HUES6 (cell line): ENCODE measurements around the gene INPP5B.
"Not testable (repeated sequence)": the region's sequence is repeated elsewhere in the genome, so short reads cannot be mapped to it uniquely, and the experiment has no call there.

ENCODE experiments used
- H3K27ac ChIP-seq: 2 replicates; pipeline ENCODE4 v1.7.0; 2013; ENCODE audit warnings: low read depth, mild to moderate bottlenecking, low read length, inconsistent platforms
- H3K27me3 ChIP-seq: 2 replicates; pipeline ENCODE4 v1.6.1; 2013; ENCODE audit warnings: low read length; ENCODE audit not compliant: control insufficient read depth, insufficient read depth
- H3K36me3 ChIP-seq: 2 replicates; pipeline ENCODE4 v1.6.1; 2013; ENCODE audit warnings: low read length; ENCODE audit not compliant: control insufficient read depth, insufficient read depth
- H3K4me1 ChIP-seq: 2 replicates; pipeline ENCODE4 v1.6.1; 2013; ENCODE audit warnings: low read length; ENCODE audit not compliant: control insufficient read depth, insufficient read depth
- H3K4me3 ChIP-seq: 2 replicates; pipeline ENCODE4 v1.5.1; 2013; ENCODE audit warnings: low read depth, low read length
- H3K9ac ChIP-seq: one replicate; pipeline ENCODE4 v1.6.1; 2013; ENCODE audit warnings: mild to moderate bottlenecking, low read length
- H3K9me3 ChIP-seq: 2 replicates; pipeline ENCODE4 v1.6.1; 2013; ENCODE audit warnings: low read depth, low read length; ENCODE audit not compliant: control insufficient read depth, insufficient read depth

Gene INPP5B

DNA sequence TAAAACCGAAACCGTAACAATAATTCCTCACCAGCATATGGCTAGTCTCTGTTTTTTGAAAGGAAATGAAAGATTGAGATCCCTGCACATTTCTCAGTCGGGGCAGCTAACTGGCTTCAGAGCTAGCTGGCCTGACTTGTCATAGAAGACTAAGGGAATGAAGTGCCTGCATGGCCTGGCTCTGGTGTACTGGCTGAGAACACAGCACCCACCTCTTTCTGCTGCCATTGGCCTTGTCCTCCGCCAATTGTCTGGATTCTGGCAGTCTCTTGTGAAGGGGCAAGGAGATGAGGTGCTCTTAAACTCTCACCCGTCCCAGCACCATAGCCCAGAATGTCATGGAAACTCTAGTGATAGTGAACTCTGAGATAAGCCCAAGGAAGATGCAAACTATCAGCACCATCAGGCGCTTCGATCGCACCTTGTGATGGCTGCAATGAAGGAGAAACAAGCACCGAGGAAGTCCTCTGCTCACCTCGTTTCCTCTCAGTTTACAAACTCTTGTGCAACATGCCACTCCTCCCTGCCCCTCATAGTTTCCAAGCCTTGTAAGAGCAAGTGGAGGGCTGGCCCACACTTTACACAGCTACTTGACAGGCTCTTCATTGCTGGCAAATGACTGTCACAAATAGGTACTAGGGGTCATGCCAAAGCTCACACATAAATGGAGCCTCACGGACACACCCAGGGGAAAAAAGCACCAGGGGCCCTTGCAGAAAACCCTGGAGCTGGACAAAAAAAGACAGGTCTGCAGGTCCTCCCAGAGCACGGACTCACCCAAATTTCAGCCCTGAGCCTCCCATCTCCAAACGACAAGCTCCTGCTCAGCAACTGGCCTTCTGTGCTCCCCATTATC is 16.4 kb downstream of the INPP5B start:
- H3K36me3 ChIP-seq = peaks cover 2% of the 10 kb centered on the region; the same call in 1 of the 2 replicates
- no peaks in the 10 kb centered on the region for H3K27me3 ChIP-seq
- H3K9ac ChIP-seq = peak overlapping the region; percentile 65
- H3K4me3 ChIP-seq = peak overlapping the region; percentile 71
- H3K4me1 ChIP-seq = peaks cover 10% of the 10 kb centered on the region
- no peak overlapping the region for H3K27ac ChIP-seq
- H3K9me3 ChIP-seq = no peaks in the 10 kb centered on the region

DNA sequence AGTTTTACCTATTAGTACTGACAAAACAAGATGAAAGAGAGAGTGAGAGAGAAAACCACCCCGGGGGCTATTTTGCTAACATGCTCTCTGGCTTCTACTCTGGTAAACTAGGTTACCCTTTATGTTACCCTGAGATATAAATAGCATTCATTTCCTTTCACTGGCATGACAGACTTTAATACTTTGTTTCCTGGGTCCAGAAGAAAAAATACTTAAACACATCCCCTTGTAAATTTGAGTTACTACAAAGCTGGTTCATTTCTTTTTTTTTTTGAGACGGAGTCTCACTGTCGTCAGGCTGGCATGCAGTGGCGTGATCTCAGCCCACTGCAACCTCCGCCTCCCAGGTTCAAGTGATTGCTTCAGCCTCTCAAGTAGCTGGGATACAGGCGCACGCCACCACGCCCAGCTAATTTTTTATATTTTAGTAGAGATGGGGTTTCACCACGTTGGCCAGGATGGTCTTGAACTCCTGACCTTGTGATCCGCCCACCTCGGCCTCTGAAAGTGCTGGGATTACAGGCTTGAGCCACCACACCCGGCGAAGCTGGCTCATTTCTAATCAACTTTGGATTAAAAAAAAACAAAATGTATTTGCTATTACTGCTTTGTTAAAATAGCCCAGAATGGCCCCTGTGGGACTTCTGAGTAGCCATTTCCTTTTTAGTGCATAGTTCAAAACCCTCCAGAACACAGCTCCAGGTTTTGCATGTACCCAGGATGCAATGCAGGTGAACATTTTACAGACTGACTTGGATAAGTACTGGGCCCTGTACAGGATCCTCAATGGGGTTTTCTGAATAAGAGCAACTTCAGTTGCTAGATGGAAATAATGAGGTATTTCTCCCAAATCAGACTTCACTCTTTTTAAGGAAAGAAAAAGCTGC is 20.6 kb downstream of the INPP5B start:
- Histone ChIP-seq H3K9me3 (no peaks in the 10 kb centered on the region), H3K27ac (0 out of 2 replicates have a peak overlapping the region, but pooled peaks have one; percentile 11), H3K27me3 (no peaks in the 10 kb centered on the region), H3K36me3 (peaks cover 2% of the 10 kb centered on the region; the same call in 1 of the 2 replicates), H3K4me3 (no peak overlapping the region), H3K9ac (no peak overlapping the region), H3K4me1 (peaks cover 10% of the 10 kb centered on the region)

DNA sequence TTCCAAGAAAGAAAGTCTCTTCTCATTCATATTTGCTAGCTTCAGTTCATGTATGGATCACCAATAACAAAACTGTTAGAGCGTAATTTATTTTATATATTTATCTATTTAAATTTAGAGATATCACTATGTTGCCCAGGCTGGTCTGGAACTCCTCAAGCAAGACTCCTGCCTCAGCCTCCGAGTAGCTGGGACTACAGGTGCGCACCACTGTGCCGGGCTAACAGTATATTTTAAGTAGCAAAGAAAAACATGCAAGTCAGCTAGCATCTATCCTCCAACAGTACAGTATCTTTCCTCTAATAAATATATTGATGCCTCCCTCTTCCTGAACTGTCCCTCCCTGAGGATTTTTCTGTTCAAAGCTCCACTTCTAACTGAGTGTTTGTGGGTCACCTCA is 21.5 kb downstream of the INPP5B start:
- H3K9ac ChIP-seq = no peak overlapping the region
- no peaks in the 10 kb centered on the region for H3K9me3 ChIP-seq
- H3K4me1 ChIP-seq = peaks cover 2% of the 10 kb centered on the region
- no peak overlapping the region for H3K4me3 ChIP-seq
- no peak overlapping the region for H3K27ac ChIP-seq
- peaks cover 2% of the 10 kb centered on the region; the same call in 1 of the 2 replicates for H3K36me3 ChIP-seq
- no peaks in the 10 kb centered on the region for H3K27me3 ChIP-seq

DNA sequence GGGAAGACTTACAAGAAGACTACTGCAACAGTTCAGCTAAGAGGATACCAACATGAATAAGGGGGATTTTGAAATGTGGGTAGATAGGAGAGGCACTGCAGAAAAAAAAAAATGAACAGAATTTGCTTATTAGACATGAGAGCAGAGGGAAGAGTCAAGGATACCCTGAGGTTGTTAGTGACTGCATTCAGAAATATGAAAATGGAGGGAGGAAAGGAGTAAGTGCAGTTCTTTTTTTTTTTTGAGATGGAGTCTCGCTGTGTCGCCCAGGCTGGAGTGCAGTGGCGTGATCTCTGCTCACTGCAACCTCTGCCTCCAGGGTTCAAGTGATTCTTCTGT is 23.3 kb downstream of the INPP5B start:
- H3K9ac ChIP-seq = no peak overlapping the region
- no peaks in the 10 kb centered on the region for H3K36me3 ChIP-seq
- no peaks in the 10 kb centered on the region for H3K4me1 ChIP-seq
- H3K4me3 ChIP-seq = no peak overlapping the region
- no peak overlapping the region for H3K27ac ChIP-seq
- no peaks in the 10 kb centered on the region for H3K9me3 ChIP-seq
- no peaks in the 10 kb centered on the region for H3K27me3 ChIP-seq

DNA sequence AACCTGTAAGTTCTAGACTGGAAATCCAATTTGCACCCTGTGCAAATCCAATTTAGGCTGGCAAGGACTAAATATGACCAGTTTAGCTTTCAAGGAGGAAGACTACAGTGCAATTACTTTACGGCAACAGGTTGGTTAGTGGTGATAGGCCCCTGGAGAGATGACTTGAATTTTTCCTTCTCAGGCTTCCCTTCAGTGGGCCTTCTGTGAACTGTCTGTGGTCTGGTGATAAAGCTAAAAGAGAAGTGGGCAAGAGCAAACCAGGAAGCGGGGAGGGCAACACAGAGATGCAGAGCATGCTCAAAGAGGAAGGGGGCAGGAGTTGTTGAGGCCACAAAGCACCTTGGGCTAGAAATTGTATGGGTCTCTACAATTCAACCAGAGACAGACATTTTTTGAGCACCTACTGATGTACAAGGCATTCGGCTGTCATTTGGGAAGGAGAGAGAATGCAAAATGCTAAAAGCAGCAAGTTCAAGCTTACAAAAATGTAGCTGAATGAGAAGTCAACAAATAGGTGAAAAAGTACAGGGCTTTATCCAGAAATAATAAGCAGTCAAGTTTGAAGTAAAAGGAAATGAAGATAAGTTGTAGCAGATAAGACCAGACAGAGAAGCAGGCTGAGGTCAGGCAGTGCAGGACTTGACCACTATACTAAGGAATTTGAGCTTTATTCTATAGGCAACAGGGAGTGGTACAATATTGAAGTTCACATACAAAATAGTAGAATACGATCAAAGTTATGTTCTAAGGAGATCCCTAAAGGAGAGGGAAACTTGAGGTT is 23.9 kb downstream of the INPP5B start:
- no peak overlapping the region for H3K9ac ChIP-seq
- H3K9me3 ChIP-seq = no peaks in the 10 kb centered on the region
- no peak overlapping the region for H3K27ac ChIP-seq
- H3K4me3 ChIP-seq = no peak overlapping the region
- no peaks in the 10 kb centered on the region for H3K27me3 ChIP-seq
- H3K4me1 ChIP-seq = no peaks in the 10 kb centered on the region
- no peaks in the 10 kb centered on the region for H3K36me3 ChIP-seq

DNA sequence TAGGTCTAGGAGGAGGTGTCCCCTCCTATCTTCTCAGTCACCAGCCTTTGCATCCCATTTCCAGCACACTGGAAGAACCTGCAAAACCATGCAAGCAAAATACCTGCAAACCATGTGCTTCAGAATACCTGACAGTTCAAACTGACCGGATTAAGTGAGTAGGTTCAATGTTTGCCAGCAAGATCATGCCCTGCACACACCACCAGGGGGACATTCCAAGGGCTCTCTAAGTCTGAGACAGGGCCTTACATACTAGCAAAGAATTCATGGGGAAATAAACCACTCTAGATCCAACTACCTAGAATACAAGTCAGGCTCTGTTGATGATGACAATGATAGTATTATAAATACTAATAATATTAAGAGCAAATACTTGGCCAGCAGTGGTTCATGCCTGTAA is 27.6 kb downstream of the INPP5B start:
- H3K4me1 ChIP-seq = no peaks in the 10 kb centered on the region
- H3K9ac ChIP-seq = no peak overlapping the region
- H3K9me3 ChIP-seq = no peaks in the 10 kb centered on the region
- H3K27ac ChIP-seq = no peak overlapping the region
- no peak overlapping the region for H3K4me3 ChIP-seq
- H3K27me3 ChIP-seq = no peaks in the 10 kb centered on the region
- H3K36me3 ChIP-seq = no peaks in the 10 kb centered on the region

DNA sequence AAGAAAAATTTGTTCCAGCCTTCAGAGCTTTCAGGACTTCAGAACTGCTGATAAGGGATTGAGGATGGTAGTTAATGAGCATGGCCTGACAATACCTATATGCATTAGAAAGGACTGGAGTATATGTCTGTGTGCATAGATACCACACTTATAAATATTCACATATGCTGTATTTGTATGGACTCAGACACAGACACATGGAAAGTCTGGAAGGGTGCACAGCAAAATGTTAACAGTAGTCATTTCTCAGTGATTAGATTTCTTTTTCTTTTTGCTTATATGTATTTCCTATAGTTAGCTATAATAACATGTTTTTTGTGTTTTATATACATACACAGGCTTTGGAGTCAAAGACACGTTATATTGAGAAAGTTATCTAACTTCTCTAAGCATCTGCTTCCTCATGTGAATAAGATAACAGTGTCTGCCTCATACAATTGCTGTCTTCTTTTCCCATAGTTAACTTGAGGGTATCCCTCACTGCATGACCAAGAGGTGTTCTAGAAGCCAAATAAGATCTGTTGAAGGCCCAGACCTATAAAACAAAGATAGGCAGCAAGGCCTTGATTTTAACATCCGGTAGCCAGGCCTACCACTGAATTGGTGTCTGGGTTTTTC is 31.3 kb downstream of the INPP5B start:
- no peak overlapping the region for H3K4me3 ChIP-seq
- H3K27ac ChIP-seq = no peak overlapping the region
- H3K9me3 ChIP-seq = peaks cover 15% of the 10 kb centered on the region
- H3K4me1 ChIP-seq = no peaks in the 10 kb centered on the region
- no peak overlapping the region for H3K9ac ChIP-seq
- no peaks in the 10 kb centered on the region for H3K27me3 ChIP-seq
- H3K36me3 ChIP-seq = no peaks in the 10 kb centered on the region; the same call in 1 of the 2 replicates

DNA sequence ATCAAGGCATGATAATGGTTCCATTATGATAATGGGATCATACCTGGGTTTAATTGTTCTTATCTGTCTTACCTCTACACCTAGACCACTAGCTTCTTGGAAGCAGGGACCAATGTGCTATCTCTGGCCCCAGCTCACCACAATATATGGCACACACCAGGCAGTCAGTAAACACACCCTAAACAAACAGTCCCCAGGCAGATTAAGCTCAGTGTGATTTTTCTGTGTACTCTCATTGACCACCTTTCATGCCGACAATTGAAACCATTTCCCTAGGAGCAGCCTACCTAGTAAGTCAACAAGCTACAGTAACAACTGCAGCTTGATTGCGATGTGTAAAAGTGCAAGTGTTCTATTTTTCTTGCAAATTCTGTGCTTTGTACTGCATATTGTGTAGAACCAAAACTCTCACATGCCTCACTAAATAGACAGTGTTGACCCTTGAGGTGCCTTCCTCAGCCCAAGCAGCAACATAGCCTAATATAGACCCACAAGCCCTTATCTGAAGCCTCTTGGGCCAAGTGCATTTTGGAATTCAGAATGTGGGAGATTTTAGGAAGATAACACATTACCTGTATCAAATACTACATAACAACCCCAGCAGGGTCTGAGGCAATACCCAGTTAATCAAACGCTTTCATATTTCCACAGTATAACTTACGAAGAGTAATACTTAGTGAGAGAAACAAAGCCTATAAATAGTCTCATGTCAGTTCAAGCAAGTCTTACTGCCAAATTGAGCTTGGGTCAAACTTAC is 32.0 kb downstream of the INPP5B start:
- no peak overlapping the region for H3K9ac ChIP-seq
- H3K4me3 ChIP-seq = no peak overlapping the region
- no peaks in the 10 kb centered on the region; the same call in 1 of the 2 replicates for H3K36me3 ChIP-seq
- H3K9me3 ChIP-seq = peaks cover 15% of the 10 kb centered on the region
- H3K27me3 ChIP-seq = no peaks in the 10 kb centered on the region
- H3K4me1 ChIP-seq = no peaks in the 10 kb centered on the region
- no peak overlapping the region for H3K27ac ChIP-seq

DNA sequence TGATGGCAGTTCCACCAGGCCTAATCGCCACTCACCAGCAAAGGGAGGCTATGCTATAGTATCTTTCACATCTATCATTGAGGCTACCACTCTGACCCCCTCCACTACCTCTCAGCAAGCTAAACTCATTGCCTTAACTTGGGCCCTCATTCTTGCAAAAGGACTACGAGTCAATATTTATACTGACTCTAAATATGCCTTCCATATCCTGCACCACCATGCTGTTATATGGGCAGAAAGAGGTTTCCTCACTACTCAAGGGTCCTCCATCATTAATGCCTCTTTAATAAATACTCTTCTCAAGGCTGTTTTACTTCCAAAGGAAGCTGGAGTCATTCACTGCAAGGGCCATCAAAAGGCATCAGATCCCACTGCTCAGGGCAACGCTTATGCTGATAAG is 35.4 kb downstream of the INPP5B start:
- not testable (repeated sequence) for H3K27me3 ChIP-seq, H3K4me3 ChIP-seq, H3K27ac ChIP-seq, H3K4me1 ChIP-seq, H3K36me3 ChIP-seq, H3K9ac ChIP-seq
- peaks cover 39% of the 10 kb centered on the region for H3K9me3 ChIP-seq

DNA sequence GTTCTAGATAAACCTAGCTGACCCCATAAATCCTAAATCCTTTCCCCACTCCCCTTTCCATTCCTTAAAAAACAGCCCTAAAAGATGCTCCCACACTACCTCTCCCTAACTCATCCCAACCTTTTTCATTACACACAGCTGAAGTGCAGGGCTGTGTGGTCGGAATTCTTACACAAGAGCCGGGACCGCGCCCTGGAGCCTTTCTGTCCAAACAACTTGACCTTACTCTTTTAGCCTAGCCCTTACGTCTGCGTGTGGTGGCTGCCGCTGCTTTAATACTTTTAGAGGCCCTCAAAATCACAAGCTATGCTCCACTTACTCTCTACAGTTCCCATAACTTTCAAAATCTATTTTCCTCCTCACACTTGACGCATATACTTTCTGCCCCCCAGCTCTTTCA is 36.0 kb downstream of the INPP5B start:
- H3K9ac ChIP-seq, H3K27me3 ChIP-seq, H3K27ac ChIP-seq, H3K4me3 ChIP-seq, H3K36me3 ChIP-seq, H3K4me1 ChIP-seq: not testable (repeated sequence)
- H3K9me3 ChIP-seq = peaks cover 39% of the 10 kb centered on the region
